22Rv1 (cell line): ENCODE measurements around the gene GADD45B.

Experiments used
- ZFX ChIP-seq: fragments of 450-650 bp; IDR thresholded peaks from 2 replicates; pipeline ENCODE4 v1.6.1; 2017; ENCODE audit warnings: antibody characterized with exemption, borderline replicate concordance
- TF ChIP-seq, protein P1 (sequence below): fragments of 450-650 bp; IDR thresholded peaks from 2 replicates; pipeline ENCODE4 v1.5.1; 2017; ENCODE audit warnings: mild to moderate bottlenecking

DNA sequence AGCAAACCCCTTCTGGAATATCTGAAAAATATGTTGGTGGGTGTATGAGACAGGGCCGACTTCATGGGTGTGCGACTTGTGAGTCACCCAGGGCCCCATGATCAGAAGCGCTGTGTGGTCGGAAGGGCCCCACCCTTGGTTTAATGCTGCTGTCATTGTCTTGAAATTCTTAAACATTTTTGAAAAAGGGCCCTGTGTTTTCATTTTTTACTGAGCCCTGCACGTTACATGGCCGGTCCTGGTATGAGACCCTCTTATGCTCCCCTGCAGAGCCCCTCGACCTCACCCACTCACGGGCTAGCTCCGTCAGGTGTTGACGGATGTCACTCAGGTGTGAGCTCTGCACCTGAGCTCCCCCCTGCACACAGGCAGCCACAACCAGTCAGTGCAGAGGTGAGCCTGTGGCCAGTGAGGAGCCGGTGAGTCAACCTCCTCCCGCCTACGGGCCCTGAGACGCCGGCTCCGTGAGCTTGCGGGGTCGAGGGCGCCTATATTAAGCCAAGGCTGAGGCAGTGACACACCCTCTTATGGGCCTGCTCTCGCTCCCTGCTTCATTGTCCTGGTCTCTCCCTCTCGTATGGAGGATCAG, 27.7 kb downstream of the GADD45B start:
- TF ChIP-seq, protein P1, sequence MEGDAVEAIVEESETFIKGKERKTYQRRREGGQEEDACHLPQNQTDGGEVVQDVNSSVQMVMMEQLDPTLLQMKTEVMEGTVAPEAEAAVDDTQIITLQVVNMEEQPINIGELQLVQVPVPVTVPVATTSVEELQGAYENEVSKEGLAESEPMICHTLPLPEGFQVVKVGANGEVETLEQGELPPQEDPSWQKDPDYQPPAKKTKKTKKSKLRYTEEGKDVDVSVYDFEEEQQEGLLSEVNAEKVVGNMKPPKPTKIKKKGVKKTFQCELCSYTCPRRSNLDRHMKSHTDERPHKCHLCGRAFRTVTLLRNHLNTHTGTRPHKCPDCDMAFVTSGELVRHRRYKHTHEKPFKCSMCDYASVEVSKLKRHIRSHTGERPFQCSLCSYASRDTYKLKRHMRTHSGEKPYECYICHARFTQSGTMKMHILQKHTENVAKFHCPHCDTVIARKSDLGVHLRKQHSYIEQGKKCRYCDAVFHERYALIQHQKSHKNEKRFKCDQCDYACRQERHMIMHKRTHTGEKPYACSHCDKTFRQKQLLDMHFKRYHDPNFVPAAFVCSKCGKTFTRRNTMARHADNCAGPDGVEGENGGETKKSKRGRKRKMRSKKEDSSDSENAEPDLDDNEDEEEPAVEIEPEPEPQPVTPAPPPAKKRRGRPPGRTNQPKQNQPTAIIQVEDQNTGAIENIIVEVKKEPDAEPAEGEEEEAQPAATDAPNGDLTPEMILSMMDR: no peak
- no peak for TF ChIP-seq ZFX
